Renal cortex interstitium (tissue), 15 donors: ENCODE results near the gene GAB3. TPM values are rescaled to one million over a fixed set of nuclear protein-coding genes. Genes with fewer than 3 reads are reported as not detected.

Experiments used
- DNase-seq, 11 donors: peaks; one replicate each; pipeline ENCODE4 v3.0.0-alpha.2; 2013; ENCODE audit warnings: low read depth in 9 of 11, low spot score in 4 of 11; ENCODE audit errors: extremely low read depth in 1 of 11
- long read RNA-seq, 16 experiments: transcript quantifications; one replicate each; lab custom pipeline, GENCODE V29; 2026
- polyA plus RNA-seq, 3 donors: library from polyadenylated mRNA; unstranded; fragments of 120-200 nt; gene quantifications; one replicate each; pipeline ENCODE4 v1.2.1, GENCODE V29; 2013; ENCODE audit not compliant: insufficient read length in 3 of 3

GAB3 gene, protein sequence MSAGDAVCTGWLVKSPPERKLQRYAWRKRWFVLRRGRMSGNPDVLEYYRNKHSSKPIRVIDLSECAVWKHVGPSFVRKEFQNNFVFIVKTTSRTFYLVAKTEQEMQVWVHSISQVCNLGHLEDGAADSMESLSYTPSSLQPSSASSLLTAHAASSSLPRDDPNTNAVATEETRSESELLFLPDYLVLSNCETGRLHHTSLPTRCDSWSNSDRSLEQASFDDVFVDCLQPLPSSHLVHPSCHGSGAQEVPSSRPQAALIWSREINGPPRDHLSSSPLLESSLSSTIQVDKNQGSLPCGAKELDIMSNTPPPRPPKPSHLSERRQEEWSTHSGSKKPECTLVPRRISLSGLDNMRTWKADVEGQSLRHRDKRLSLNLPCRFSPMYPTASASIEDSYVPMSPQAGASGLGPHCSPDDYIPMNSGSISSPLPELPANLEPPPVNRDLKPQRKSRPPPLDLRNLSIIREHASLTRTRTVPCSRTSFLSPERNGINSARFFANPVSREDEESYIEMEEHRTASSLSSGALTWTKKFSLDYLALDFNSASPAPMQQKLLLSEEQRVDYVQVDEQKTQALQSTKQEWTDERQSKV
- 1 to 10 TPM; 2.2 to 2.5 (median 2.3) TPM for polyA plus RNA-seq
- long read RNA-seq, donor 1: 0 reads
- long read RNA-seq, donor 2: 0 reads
- long read RNA-seq, donor 3: 0 reads
- long read RNA-seq, donor 4: 0 reads
- long read RNA-seq, donor 5, partial matches to known transcripts: 49 of 79 reads
- long read RNA-seq, donor 5, other reads (novel, unspliced or antisense): 30 of 79 reads
- long read RNA-seq, donor 6: 0 reads
- long read RNA-seq, donor 7, partial matches to known transcripts: 0 of 1 reads
- long read RNA-seq, donor 7, other reads (novel, unspliced or antisense): 0 of 1 reads
- long read RNA-seq, donor 8: 0 reads
- long read RNA-seq, donor 9: 0 reads
- long read RNA-seq, donor 10: 0 reads
- long read RNA-seq, donor 11: 0 reads
- long read RNA-seq, donor 12, partial matches to known transcripts: 0 of 1 reads
- long read RNA-seq, donor 12, other reads (novel, unspliced or antisense): 0 of 1 reads
- long read RNA-seq, donor 13: 0 reads
- long read RNA-seq, donor 14: 0 reads
- long read RNA-seq, donor 15: 0 reads
- long read RNA-seq, donor 16: 0 reads

DNA sequence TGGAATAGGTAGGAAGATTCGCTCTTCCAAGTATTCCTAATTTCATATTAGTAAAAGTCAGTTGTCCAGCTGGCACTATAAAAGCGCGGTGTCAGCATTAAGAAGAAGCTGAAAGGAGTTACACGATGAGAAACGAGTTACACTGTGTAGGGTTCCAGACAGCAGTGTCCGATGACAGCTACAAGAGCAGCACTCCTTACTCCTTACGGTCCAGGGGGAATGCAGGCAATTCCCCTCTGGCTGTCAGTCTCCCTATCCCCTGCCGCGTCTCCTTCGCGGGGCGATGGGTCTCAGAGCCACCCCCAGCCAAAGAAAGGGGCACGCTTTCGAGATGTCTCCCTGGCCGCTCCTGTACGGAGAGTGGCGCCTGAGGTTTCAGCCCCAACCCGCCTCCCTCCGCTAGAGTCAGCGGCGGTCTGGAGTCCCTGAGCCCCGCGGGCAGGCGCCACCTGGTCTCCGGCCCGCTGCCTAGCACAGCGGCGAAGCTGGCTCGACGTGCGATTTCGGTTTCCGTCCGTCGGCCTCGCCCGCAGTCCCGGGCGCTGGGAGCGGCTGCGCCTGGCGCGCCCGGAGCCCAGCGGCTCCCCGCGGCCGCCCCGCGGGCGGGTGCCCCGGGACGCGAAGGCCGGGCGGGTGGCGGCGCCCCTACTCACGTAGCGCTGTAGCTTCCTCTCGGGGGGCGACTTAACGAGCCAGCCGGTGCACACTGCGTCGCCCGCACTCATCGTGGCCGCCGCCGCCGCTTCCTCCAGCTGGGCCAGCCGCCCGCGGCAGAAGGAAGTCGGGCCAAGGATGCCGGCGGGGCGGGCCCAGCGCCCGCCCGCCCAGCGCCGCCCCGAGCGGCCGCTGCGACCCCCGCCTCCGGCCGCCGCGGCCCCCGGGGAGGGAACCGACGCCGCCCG, at the start of gene GAB3:
Gene GAB3 (minus strand): TSS at position 777 of the 902 bp plus-strand sequence. CDS start 52 bp downstream, at position 725.
- no peak for DNase-seq

DNA sequence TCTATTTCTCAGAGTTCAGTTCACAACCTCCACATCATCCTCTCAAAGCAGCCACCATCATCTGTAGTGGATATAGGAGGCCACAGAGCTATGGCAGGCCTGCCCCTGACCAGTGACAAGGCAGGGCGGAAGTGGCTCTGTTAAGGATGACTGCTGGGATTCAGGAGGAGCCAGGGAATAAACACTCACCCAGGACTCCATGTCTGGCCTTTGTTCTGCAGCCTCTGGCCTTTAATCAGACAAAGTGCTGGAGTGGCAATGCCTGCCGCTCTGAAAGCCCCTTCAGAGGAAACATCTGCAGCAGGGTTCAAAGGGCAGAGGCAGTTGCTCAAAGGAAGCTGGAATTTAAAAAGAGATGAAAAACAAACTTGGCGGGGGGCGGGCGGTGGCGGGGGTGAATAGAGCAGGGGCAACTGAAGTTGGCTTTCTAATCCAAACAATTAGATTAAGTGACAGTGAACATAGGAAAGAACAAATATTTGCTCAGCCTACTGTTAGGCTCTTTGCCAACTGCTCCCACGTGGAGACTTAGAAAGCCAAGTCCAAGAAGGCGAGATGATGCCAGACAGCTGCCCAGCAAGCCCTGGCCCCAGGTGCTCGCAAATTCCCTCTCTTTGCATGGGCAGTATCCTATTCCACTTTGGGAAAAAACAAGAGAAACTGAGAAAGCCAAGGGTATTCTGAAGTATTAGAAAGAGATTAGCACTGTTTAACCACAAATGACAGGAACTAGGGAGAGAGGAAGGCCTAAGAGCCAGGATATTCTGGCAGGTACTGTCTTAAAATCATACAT, 48.9 kb upstream of the GAB3 start:
- DNase-seq: peak in 1 of 11 donors; percentile 7

DNA sequence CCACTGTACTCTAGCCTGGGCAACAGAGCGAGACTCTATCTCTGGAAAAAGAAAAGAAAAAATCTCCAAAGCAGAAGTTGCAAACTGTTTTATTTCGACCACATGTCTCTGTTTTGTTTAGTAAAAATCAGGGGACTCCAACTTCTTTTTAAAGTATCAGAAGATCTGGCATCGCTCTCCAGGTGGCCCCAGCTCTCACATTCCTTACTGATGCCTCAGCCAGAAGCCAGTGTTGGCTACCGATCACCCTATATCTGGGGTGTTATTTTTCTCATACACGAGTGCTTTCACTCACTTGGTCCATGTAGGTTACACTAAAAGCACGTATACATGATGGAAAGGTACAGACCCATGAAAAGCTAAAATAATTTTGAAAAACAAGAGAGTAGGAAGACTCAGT, 46.1 kb upstream of the GAB3 start:
- DNase-seq: no peak

DNA sequence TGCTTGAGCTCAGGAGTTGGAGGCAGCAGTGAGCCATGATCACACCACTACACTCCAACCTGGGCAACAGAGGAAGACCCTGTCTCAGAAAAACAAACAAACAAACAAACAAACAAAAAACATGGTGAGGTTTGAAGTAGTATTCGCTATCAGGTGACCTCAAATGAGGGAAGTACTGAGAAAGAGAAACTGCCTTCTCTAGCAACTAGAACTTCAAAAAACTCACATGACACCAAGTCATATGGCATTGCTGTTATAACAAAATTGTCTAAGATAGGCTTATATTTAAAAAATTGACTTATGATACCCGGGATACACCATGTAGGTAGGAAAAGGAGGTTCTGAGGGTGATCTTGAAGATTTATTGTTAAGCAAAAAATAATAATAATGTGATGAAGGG, 44.1 kb upstream of the GAB3 start:
- no peak for DNase-seq

DNA sequence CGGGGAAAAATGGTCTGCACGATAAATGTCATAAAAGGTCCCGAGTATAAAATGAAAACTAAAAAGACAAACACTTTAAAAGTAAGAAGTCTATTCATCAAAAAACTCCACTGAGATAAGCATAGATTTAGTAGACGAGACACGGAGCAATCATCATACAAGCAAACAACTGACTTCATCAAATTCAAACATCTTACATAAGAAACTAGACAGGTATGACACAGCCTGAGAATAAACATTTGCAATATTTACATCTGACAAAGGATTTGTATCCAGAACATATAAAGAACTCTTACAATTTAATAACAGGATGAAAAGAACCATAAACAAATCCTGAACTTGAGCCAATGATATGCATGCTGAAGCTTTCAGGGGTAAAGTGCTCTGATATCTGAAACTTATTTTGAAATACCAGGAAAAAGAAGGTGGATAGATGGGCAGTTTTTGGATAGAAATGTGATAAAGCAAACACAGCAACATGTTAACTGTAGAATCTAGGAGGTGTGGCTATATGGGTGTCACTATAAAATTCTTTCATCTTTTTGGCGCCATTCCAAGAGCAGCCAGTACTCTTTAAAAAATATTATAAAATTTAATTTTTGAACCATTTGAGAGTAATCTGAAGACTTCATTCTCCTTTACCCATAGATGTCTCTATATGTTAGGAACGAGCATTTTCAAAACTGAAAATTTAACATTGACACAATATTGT, 42.4 kb upstream of the GAB3 start:
- DNase-seq: no peak

DNA sequence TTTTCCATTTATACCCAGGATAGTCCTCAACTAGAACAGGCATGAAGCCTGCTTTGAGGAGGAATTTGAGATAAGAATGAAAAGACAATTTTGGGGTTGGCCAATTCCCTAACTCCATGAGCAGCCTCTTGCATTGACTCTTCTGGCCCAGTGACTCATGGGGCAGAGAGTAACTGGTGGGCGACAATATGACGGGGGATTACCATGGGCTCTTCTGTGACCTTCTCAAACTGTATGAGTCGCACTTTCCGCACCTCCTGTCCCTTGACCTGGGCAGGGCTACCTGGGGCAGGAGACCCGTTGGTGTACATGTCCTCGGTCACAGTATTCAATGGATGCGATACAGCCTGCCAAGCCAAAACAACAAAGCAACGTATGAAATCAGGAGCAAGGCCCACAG, 41.1 kb upstream of the GAB3 start:
- no peak for DNase-seq

DNA sequence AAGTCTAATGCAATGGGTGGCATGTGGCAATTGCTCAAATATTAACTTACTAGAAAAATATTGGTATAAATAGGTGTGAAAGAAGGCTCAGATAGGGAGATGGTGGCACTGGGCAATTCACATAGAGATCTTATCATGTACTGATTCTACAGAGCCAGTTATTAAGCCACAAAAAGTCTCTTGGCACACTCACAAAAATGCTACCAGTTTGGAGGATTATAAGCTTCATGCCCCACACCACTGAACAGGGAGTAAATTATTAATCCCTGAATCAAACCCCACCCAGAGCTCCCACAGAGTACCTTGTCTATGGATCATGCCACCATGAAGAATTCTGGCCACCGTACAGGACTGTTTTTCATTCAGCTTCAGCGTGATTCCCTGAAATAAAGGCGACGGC, 40.6 kb upstream of the GAB3 start:
- DNase-seq: no peak

DNA sequence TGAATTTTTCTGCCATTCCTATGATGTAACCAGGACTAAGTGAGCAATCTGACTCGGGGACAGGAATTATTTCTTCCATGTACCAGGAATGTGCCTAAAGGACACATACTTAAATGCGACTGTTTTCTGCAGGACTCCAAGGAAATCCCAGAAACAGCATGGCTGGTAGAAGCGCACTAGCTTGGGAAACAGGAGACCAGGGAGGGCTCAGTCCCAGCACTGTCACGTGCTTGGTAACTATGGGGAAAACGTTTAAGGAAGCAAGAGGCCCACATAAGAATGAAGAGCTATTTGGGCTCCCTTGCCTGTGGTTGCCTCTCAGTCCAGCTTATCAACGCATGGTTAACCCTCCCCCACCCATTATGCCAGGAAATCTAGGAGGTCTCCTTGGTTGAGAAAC, 34.8 kb upstream of the GAB3 start:
- no peak for DNase-seq

DNA sequence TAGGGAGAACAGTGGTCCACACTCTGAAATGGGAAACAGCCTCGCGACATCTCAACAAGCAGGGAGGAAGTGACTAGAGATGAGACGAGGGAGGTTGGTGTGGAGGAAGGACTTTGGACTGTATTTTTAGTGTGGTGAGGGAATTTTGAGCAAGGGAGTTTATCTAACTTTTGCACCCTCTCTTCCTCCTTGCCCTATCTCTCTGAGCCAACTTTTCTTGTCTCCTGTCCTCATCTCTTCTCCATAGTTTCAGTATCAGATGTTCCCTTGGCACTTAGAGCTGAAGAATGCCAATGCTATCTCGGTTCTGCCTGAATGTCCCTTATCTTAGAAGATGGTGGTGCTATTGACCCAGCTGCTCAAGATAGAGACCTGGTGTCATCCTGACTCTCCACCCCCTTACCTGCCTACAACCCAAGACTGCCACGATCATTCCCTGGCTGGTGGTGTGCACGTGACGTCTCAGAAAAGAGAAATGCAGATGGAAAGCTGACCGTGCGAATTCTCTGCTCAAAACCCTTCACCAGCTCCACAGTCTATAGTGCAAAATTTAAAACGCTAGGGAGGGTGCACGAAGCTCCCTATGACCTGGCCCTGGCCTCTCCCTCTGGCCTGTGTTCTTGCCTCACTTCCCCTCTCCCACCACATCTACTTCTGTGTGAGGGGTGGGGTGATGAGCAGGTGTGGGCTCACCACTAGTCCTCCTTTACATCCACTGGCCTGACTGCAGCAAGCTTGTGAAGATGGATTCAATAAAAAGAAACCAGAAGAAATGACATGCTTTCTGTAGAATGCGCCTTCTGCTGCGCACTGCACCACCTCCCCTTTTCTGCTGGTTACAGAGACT, 33.5 kb upstream of the GAB3 start:
- DNase-seq: no peak

DNA sequence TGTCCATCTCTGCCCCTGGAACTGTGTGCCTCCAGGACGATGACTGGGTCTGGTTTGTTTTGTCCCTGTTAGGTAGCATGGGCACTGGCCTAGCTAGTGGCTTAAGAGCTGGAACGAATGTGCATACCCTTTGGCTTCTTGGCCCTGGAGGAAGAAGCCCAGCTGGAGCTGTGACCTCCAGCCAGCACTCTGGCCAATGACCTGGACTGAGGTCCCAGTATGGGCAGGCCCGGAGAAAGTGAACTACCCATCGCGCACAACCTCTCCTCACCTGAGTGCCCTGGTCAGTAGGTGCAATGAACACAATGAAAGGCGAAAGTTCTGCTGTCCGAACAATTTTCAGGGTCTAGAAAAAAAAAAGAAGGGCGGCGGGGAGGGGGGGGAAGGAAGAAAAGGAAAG, 30.1 kb upstream of the GAB3 start:
- DNase-seq: no peak

DNA sequence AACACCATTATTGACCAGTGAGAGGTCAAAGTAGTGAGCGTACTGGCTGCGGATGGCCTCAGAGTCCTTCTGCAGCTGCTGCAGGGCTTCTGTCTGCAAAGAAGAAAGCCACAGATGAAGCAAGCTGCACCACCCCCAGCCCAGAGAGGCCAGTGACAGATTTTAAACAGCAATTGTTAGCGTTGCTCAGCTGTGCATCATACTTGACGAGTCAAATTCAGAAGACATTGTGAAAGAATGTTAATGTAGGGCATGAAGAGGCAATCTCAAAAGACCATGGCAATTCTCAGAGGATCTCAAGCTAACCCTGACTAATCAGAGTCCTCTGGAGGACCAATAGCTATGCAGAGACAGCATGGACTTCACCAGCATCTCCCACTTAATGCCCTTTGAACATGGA, 28.4 kb upstream of the GAB3 start:
- no peak for DNase-seq

DNA sequence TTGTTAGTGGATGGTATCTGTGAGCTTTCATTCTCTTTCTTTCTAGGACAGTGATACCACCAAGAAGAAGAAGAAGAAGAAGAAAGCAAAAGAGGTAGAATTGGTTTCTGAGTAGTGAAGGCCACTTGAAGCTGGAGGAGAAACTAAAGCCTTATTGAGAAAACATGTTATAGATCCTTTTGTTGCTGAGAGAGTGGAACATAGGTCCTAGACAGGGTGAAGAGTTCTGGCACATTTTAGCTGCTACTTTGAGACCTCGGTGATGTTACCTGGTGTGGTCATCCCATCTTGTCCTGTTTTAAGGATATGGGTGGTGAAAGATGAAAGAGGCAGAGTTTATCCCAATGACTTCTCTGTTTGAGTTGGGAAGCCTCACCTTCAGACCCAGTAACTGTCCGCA, 25.9 kb upstream of the GAB3 start:
- no peak for DNase-seq

DNA sequence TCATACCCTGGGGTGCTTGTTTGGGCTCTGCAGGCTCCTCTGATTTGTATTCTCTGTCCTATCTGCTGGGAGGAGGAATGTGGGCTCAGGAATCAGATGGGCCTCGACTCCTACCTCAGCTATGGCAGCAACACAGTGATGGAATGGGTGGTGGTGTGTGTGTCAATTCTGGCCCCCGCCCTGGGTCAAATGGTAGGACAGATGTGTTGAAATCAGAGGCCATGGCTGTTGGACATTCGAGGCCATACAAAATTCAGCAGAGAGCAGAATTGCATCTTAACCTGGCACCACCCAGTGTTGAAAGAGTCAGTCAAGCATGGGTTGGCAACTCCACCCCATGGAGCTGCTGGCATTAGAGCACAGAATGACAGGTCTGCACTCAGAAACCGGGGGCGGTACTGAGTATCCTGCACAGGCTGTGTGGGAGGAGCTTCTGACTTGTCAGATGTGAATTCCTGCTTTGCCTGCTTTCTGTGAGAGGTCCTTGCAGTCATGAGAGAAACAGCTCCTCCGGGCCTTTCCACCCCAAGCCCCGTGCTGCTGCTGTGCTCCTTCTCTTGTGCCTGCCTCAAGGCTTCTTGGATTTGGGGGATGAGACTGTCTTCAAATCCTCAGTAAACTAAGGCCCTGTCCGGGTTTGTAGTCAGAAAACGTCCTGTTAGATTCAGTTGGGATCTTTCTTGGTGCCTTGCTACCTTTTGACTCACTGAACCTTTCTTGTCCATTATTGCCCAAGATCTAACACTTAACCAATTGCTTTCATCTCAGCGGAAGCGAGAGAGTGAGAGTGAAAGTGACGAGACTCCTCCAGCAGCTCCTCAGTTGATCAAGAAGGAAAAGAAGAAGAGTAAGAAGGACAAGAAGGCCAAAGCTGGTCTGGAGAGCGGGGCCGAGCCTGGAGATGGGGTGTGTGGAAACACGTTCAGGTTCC, 24.8 kb upstream of the GAB3 start:
- no peak for DNase-seq

DNA sequence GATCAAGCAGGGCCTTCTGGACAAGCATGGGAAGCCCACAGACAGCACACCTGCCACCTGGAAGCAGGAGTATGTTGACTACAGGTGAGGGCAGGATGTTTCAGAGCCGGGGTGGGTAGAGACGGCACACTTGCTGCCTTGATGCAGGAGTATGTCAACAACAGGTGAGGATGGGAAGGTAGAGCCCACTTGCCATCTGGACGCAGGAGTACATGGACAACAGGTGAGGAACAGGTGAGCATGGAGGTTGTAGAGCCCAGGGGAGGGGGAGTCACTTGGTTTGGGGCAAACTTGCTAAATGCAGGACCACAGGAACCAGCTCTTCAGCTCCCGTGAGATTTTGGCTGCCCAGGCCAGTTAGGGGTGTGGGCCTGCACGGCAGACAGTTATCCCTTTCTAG, 23.7 kb upstream of the GAB3 start:
- no peak for DNase-seq

DNA sequence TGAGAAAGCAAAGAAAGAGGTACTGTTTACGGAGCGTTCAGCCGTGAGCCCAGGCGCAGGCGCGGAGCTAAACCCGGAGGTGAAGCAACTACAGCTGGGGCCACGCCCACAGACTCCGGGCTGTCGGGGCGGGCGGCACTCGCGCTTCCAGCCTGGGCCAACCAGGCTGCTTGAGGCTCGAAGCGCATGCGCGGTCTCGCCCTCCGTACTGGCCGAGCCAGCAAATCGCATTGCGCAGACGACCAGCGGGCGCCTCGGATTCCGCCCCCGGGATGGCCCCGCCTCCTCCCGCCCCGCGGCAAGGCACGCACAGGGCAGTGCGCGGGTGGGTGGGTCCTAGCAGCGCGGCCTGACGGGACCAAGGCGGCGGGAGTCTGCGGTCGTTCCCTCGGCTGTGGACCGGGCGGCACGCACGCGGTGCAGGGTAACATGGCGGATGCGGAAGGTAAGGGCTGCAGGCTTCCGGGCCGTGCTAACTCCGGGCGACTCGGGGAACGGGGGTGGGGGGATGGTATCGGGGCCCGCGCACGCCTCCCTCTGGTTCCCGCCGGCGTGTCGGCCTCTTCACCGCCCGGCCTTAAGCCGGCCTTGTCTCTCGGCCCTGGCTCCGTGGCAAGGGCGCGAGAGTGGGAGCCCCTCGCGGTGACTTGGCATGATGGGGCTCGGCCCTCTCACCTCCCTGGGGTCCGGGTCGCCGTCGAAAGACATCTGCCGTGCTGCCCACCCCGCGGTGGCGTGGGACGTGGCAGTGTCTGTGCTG, 11.8 kb upstream of the GAB3 start, which contains the start of gene DKC1:
Gene DKC1 (plus strand): TSS at position 328 of the 760 bp plus-strand sequence. CDS start 102 bp downstream, at position 430.
- DNase-seq: peak; percentile 79 to 91 (median 89)
